ENCODE measurements around the gene FANCI. TPM values are rescaled to one million over a fixed set of nuclear protein-coding genes. Genes with fewer than 3 reads are reported as not detected.

FANCI gene
- total RNA-seq, 1 donor from 2014 or later, result 11.3 TPM

GRCh38 chr15:89329329-89330084 lies 85.7 kb downstream of the FANCI start:
- Mint-ChIP-seq H3K27me3 (ENCODE audit: unreplicated experiment) (no peaks in the 10 kb centered on the region), H3K4me3 (ENCODE audit: unreplicated experiment) (no peak overlapping the region), H3K27ac (ENCODE audit: unreplicated experiment) (no peak overlapping the region), H3K4me1 (ENCODE audit: unreplicated experiment) (peaks cover 23% of the 10 kb centered on the region), H3K9me3 (ENCODE audit: unreplicated experiment) (no peaks in the 10 kb centered on the region), H3K36me3 (ENCODE audit: unreplicated experiment) (peaks cover 42% of the 10 kb centered on the region)
- no peak for TF ChIP-seq CTCF (IDR thresholded peaks at IDR 0.05)
- DNase-seq (ENCODE audit: extremely low spot score, unreplicated experiment), result no peak

DNA sequence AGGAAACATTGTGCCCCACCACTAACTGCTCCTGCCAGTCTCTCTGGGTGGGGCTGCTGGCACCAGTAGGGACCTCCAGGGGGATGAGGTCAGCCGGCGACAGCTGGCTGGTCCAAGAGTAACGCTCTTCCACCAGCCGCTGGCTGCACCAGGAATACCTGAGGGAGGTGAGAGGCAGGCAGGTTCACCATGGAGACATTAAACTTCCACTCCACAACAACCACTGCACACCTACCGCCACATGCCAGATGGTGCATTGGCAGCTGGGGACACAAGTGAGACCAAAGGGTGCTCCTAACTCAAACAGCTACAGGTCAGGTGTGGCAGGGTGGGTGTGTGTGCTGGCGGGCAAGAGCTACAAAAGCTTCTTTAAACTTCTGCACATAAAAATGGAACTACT lies 86.3 kb downstream of the FANCI start:
- Mint-ChIP-seq H3K4me3 (ENCODE audit: unreplicated experiment) (no peak overlapping the region), H3K27ac (ENCODE audit: unreplicated experiment) (no peak overlapping the region)

GRCh38 chr15:89330881-89331595 lies 87.3 kb downstream of the FANCI start:
- Mint-ChIP-seq H3K36me3 (ENCODE audit: unreplicated experiment) (peaks cover 35% of the 10 kb centered on the region), H3K27ac (ENCODE audit: unreplicated experiment) (no peak overlapping the region), H3K4me1 (ENCODE audit: unreplicated experiment) (peaks cover 35% of the 10 kb centered on the region)

More for the DNA sequence above, 86.3 kb downstream of the FANCI start:
- peaks cover 26% of the 10 kb centered on the region for H3K4me1 Mint-ChIP-seq (ENCODE audit: unreplicated experiment)
- peaks cover 40% of the 10 kb centered on the region for H3K36me3 Mint-ChIP-seq (ENCODE audit: unreplicated experiment)
- no peaks in the 10 kb centered on the region for H3K9me3 Mint-ChIP-seq (ENCODE audit: unreplicated experiment)
- H3K27me3 Mint-ChIP-seq (ENCODE audit: unreplicated experiment), result no peaks in the 10 kb centered on the region
- DNase-seq (ENCODE audit: extremely low spot score, unreplicated experiment), result no peak
- TF ChIP-seq CTCF (IDR thresholded peaks at IDR 0.05), result no peak

GRCh38 chr15:89332446-89332845 lies 88.7 kb downstream of the FANCI start:
- peak overlapping the region; percentile 14 for H3K27ac Mint-ChIP-seq (ENCODE audit: unreplicated experiment)

More at GRCh38 chr15:89330881-89331595, 87.3 kb downstream of the FANCI start:
- H3K9me3 Mint-ChIP-seq (ENCODE audit: unreplicated experiment), result no peaks in the 10 kb centered on the region
- H3K4me3 Mint-ChIP-seq (ENCODE audit: unreplicated experiment), result no peak overlapping the region
- no peak for DNase-seq (ENCODE audit: extremely low spot score, unreplicated experiment)
- H3K27me3 Mint-ChIP-seq (ENCODE audit: unreplicated experiment), result no peaks in the 10 kb centered on the region
- no peak for TF ChIP-seq CTCF (IDR thresholded peaks at IDR 0.05)

More at GRCh38 chr15:89332446-89332845, 88.7 kb downstream of the FANCI start:
- TF ChIP-seq CTCF (IDR thresholded peaks at IDR 0.05), result peak; percentile 60
- Mint-ChIP-seq H3K4me1 (ENCODE audit: unreplicated experiment) (peaks cover 39% of the 10 kb centered on the region), H3K27me3 (ENCODE audit: unreplicated experiment) (no peaks in the 10 kb centered on the region), H3K4me3 (ENCODE audit: unreplicated experiment) (peak overlapping the region; percentile 46), H3K9me3 (ENCODE audit: unreplicated experiment) (no peaks in the 10 kb centered on the region), H3K36me3 (ENCODE audit: unreplicated experiment) (peaks cover 24% of the 10 kb centered on the region)
- DNase-seq (ENCODE audit: extremely low spot score, unreplicated experiment), result no peak

Measured in osteocyte (in vitro differentiated cells).